ENCODE results near the gene KLK5.

Gene KLK5

DNA sequence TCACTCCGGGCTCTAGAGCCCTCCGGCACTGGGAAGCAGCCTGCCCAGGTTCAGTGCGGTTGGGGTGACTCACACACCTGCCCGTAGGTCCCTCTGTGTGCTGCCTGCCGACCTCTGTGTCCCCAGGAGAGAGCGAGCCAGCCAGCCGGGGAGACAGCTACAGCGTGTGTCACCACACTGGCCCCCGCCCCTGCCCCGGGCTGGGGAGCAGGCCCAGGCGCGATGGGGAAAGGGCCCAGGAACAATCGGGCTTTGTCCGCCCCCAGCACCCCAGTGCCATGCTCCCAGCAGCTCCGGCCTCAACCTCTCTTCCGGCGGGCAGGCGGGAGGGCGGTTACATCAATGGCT is 16.5 kb upstream of the KLK5 start, which contains the start of gene KLK6:
Gene KLK6, minus strand, starts transcription at position 179 of the 348 bp plus-strand sequence. CDS start 1,487 bp downstream, outside the sequence.
- in situ Hi-C loops (cut with HindIII; ENCODE audit: low sequenced_read_pairs) = no loop called here

DNA sequence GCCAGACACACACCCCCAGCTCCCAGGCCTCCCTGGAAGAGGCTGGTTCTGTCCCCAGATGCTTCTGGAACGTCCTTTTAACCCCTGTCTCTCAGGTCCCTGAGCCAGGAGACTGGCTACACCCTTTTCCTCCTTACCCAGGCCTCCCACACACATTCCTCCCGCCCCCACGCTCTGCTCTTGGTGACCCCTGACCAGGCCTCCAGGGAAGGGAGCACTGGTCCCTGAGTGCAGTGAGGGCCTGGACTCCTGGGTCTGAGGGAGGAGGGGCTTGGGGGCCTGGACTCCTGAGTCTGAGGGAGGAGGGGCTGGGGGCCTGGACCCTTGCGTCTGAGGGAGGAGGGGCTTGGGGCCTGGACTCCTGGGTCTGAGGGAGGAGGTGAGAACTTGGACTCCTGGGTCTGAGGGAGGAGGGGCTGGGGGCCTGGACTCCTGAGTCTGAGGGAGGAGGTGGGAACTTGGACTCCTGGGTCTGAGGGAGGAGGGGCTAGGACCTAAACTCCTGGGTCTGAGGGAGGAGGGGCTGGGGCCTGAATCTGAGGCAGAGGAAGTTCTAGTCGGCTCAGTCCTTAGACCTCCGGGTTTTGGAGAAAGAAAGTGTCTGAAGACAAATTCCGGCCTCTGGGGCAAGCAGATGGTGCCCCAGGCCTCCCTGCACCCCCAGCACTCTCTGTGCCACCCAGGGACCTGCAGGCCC is 16.0 kb upstream of the KLK5 start:
- in situ Hi-C loops (cut with HindIII; ENCODE audit: low sequenced_read_pairs) = no loop called here

DNA sequence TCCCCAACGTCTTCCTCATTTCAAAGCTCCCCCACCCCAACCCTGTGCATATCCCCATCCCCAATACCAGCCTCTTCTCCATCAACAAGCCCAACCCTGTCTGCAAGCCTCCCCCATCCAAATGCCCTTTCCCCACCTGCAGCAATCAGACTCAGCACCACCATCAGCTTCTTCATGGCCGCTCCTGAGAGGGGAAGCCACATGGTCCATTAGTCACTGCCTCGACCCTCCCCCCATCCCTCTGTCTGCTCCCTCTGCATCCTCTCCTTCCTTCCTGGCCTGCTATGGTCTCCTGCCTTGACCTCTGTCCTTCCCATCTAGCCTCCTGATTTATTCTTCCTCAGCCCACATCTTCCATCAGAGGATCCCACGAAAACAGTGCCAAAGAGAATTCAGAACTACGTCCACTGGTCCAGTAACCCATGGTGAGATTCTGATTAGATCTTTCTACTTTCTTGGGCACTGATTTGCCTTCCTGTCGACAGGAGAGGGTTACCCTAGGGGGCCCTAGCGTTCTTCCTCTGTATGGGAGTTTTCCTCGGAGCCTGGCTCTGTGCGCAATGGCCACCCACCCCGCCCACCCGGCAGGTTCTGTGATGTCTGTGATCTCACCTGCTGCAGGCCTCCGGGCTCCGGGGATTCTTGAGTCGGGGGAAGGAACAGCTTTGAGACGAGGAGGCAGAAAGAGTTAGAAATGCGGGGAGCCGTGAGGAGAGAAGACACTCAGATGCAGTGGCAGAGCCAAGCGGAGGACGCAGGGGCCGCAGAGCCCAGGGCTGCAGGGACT is 15.3 kb upstream of the KLK5 start:
- in situ Hi-C loops (cut with HindIII; ENCODE audit: low sequenced_read_pairs) = no loop called here

DNA sequence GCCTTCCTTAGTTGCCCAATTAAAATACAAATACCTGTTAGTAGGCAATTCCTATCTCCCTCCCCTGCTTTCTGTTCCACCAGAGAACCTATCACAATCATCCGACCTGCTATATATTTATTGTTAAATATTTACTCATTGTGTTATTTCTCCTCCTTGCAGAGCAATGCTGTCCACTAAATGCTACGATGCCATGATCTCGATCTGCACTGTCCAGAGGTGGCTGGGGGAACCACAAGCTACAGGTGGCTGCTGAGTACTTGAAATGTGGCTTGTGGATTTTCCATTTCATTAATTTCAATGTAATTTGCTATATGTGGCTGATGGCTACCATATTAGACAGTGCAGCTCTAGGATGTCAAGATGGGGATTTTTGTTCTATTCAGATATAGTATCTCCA is 11.4 kb upstream of the KLK5 start:
- in situ Hi-C loops (cut with HindIII; ENCODE audit: low sequenced_read_pairs) = no loop called here

- in situ Hi-C loops (cut with HindIII; ENCODE audit: low sequenced_read_pairs) = no loop called here
These were observed 10.5 kb upstream of the KLK5 start for GRCh38 chr19:50963381-50963780.

DNA sequence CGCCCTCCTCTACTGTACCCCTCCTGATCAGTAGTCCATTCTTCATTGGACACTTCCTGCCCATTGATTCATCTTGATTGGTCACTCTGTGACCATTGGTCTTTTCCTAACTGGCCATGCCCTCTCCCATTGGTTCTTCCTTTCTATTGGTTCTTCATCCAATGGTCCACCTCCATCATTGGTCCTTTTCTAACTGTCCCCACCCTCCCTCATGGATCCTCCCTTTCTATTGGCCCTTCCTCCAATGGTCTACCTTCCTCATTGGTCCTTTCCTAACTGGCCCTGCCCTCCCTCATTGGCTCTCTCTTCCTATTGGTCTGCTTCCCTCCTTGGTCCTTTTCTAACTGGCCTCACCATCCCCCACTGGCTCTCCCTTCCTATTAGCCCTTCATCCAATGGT is 9.4 kb upstream of the KLK5 start:
- in situ Hi-C loops (cut with HindIII; ENCODE audit: low sequenced_read_pairs) = no loop called here

- in situ Hi-C loops (cut with HindIII; ENCODE audit: low sequenced_read_pairs) = no loop called here
These were observed 7.1 kb upstream of the KLK5 start for GRCh38 chr19:50959731-50960500.

DNA sequence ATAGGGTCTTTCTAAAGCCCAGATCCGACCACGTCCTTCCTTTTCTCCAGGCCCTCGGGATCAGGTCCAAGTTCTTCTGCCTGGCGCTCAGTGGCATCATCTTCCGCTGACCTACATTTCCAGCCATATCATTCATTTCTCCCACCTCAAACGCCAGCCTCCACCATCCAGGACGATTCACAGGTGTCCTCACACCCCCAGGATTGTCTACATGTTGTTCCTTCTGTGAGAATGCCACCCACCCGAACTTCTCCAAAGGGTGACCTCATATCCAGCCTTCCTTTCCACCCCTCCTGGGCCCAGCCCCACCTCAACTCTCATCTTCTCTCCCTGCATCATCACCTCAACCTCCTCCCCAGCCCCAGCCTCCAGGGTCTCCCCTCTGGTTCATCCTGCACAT is 4.7 kb upstream of the KLK5 start:
- in situ Hi-C loops (cut with HindIII; ENCODE audit: low sequenced_read_pairs) = no loop called here

GRCh38 chr19:50949861-50950260 is 3.0 kb downstream of the KLK5 start:
- in situ Hi-C loops (cut with HindIII; ENCODE audit: low sequenced_read_pairs) = no loop called here

DNA sequence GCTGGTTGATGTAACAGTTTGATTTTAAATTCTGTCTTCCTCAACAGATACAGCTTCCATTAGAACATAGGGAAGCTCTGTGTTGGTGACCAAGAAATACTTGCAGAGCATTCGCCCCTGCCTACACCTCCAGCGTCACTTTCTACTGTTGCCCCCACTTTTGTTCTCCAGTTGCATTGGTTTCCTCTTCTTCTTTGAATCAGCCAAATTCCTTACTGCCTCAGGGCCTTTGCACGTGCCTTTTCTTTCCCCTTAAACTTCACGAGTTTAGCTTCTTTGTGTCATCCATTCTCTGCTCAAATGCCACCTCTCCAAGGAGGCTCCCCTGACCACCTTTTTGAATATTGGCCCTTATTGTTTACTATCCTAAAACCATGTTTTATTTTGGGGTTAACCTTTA is 5.7 kb downstream of the KLK5 start:
- in situ Hi-C loops (cut with HindIII; ENCODE audit: low sequenced_read_pairs) = no loop called here

DNA sequence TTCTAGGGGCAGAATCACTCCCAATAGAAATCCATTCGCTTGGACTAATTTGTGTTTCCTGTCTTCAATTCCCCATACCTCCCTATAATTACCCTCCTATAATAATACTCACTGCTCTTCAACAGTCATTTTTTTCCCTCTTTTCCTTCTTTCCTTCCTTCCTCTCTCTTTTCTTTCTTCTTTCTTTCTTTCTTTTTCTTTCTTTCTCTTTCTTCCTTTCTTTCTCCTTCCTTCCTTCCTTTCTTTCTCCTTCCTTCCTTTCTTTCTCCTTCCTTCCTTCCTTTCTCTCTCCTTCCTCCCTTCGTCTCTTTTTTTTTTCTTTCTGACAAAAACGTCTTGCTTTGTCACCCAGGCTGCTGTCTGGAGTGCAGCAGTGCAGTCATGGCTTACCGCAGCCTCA is 8.0 kb downstream of the KLK5 start:
- in situ Hi-C loops (cut with HindIII; ENCODE audit: low sequenced_read_pairs) = no loop called here

DNA sequence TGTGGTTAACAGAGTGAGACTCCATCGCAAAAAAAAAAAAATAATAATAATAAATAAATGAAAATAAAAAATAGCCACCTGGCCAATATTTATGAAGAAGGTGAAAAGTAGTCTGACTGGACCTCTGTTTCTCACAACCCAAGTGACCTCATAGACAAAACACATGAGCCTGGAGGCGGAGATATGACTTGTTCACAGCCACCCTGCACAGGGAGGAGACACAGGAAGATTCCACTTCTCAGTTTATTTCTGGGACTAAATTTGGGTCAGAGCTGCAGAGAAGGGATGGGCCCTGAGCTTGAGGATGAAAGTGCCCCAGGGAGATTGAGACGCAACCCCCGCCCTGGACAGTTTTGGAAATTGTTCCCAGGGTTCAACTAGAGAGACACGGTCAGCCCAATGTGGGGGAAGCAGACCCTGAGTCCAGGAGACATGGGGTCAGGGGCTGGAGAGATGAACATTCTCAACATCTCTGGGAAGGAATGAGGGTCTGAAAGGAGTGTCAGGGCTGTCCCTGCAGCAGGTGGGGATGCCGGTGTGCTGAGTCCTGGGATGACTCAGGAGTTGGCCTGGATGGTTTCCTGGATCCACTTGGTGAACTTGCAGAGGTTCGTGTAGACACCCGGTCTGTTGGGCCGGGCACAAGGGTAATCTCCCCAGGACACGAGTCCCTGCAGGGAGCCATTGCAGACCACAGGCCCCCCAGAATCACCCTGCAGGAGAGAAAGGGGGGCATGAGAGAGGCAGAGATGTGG is 9.6 kb downstream of the KLK5 start:
- in situ Hi-C loops (cut with HindIII; ENCODE audit: low sequenced_read_pairs) = no loop called here

DNA sequence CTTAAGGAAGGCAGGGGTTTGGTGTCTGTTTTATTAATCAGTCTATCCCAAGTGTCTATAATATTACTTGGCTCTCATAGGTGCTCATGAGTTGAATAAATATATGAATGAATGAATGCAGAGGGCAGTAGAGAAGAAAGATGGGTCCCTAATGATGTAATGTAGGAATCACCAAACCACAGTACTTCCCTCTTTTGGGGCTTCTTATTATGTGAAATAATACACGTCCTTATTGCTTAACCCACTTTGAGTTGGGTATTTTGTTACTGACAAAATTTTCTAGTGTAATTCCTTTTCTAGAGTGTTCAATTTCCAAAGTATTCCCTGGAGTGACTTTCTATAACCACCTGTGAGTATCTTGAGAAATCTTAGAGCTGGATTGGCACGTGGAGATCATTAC is 13.2 kb downstream of the KLK5 start:
- in situ Hi-C loops (cut with HindIII; ENCODE audit: low sequenced_read_pairs) = loop anchor here (5.0 kb wide), 1 partner anchor 72 kb away; no protein-coding TSS in a partner anchor

- in situ Hi-C loops (cut with HindIII; ENCODE audit: low sequenced_read_pairs) = no loop called here
These were observed 19.2 kb downstream of the KLK5 start for GRCh38 chr19:50933640-50934039.

GRCh38 chr19:50932690-50933083 is 20.2 kb downstream of the KLK5 start:
- in situ Hi-C loops (cut with HindIII; ENCODE audit: low sequenced_read_pairs) = no loop called here

DNA sequence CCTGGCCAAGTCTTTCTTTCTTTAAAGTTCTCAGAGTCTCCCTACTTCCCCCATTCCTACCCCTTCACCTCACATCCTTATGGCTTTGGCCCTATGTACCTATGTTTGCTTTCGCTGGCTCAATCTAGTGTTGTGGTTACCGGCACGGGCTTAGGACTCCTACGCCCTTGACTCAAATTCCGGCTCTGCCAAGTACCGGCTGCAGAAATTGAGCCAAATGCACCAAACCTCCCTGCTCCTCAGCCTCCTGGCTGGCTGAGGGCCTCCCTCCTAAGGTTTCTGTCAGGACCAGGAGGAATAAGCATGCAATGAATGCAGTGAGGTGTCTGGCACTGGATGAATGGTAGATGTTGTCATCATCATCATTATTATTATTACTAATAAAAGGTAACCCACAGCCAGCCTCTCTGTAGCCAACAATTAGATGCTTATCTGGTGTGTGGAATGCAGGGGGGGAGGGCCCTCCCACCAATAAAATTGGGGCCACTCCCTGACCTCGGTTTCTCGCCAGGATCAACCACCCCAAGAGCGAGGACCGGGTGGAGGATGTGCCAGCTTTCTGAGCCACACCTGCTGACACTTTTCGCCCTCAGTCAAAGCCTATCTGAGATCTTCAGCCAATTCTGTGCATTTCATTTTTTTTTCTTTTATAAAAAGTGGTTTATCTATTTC is 20.7 kb downstream of the KLK5 start:
- in situ Hi-C loops (cut with HindIII; ENCODE audit: low sequenced_read_pairs) = no loop called here

GRCh38 chr19:50931023-50931422 is 21.8 kb downstream of the KLK5 start:
- in situ Hi-C loops (cut with HindIII; ENCODE audit: low sequenced_read_pairs) = no loop called here

DNA sequence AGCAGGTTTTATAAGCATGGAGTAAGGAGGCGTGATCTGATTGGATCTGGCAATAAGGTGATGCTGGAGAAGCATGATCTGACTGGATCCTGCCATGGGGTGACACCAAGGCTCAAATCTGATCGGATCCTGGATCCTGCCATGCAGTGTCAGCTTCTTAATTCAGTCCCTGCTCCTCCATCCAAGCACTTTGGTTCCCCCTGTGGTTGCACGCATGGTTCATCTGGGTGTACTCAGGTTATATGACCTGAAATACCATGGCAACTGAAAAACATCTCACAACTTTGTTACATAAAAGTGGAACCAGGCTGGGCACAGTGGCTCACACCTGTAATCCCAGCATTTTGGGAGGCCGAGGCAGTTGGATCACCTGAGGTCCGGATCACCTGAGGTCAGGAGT is 24.0 kb downstream of the KLK5 start:
- in situ Hi-C loops (cut with HindIII; ENCODE audit: low sequenced_read_pairs) = no loop called here

DNA sequence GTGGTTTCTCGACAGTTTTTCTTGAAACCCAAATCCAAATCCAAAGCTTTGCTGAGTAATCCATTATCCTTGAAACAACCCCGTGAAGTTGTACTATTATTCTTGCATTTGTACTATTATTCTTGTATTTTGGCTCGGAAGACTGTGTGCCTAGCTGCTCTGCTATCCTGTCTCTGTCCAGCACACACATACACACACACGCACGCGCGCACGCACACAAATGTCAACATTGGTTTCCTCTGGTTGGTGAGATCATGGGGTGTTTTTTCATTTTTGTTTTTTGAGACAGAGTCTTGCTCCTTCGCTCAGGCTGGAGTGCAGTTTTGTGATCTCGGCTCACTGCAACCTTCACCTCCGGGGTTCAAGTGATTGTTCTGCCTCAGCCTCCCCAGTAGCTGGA is 26.7 kb downstream of the KLK5 start:
- in situ Hi-C loops (cut with HindIII; ENCODE audit: low sequenced_read_pairs) = no loop called here

GRCh38 chr19:50925734-50926133 is 27.1 kb downstream of the KLK5 start:
- in situ Hi-C loops (cut with HindIII; ENCODE audit: low sequenced_read_pairs) = no loop called here
